ENCODE results near the gene ZP1. TPM values are rescaled to one million over a fixed set of nuclear protein-coding genes. Genes with fewer than 3 reads are reported as not detected.

ZP1 gene
- total RNA-seq, 1 donor from 2014 or later: not detected

- Histone ChIP-seq H3K4me3 (ENCODE audit: low read depth, low read length) (no peak overlapping the region), H3K36me3 (ENCODE audit: control insufficient read depth, insufficient read depth, low read length) (no peaks in the 10 kb centered on the region), H3K27me3 (ENCODE audit: control insufficient read depth, insufficient read depth, low read length) (no peaks in the 10 kb centered on the region)
- DNase-seq (ENCODE audit: low read depth): no peak
- TF ChIP-seq CTCF (IDR thresholded peaks at IDR 0.05; ENCODE audit: insufficient read depth, low read length, poor library complexity, severe bottlenecking): no peak
Measured at GRCh38 chr11:60874421-60875365, 7.4 kb downstream of the ZP1 start.

DNA sequence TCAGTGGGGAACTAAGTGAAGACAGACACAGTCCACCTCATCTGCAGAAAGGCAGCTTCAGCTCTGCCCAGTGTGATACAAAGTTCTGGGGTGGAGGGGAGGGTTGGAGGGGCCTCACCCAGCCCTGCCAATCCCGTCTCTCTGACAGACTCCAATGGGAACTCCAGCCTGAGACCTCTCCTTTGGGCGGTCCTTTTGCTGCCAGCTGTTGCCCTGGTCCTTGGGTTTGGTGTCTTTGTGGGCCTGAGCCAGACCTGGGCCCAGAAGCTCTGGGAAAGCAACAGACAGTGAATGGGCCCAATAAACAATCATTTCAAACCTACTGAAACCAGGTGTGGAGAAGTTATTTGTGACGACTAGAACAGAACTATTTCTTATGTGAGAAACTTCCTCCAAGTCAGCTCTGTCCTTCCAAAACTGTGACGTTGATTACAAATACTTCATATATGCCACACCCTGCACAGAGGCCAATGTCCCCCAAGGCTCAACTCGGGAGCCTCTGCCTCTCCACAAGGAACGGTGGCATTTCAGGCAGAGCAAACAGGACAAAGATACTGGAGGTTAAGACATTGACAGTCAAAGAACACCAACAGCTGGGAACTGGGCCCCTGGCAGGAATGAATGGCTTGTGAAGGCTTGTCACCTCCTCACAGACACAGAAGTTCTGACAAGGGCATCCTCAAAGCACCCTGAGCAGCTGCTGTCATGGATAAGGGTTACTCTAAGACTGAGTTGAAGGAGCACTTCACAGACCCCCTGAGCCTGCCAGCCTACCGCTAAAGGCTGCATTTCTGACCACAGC, 8.2 kb downstream of the ZP1 start:
- H3K27me3 ChIP-seq (ENCODE audit: control insufficient read depth, insufficient read depth, low read length): no peaks in the 10 kb centered on the region
- no peak for DNase-seq (ENCODE audit: low read depth)
- no peak for TF ChIP-seq CTCF (IDR thresholded peaks at IDR 0.05; ENCODE audit: insufficient read depth, low read length, poor library complexity, severe bottlenecking)
- no peak overlapping the region for H3K4me3 ChIP-seq (ENCODE audit: low read depth, low read length)
- no peaks in the 10 kb centered on the region for H3K36me3 ChIP-seq (ENCODE audit: control insufficient read depth, insufficient read depth, low read length)

- no peak for DNase-seq (ENCODE audit: low read depth)
- H3K27me3 ChIP-seq (ENCODE audit: control insufficient read depth, insufficient read depth, low read length): no peaks in the 10 kb centered on the region
- H3K36me3 ChIP-seq (ENCODE audit: control insufficient read depth, insufficient read depth, low read length): no peaks in the 10 kb centered on the region
- H3K4me3 ChIP-seq (ENCODE audit: low read depth, low read length): no peak overlapping the region
- TF ChIP-seq CTCF (IDR thresholded peaks at IDR 0.05; ENCODE audit: insufficient read depth, low read length, poor library complexity, severe bottlenecking): no peak
Measured at GRCh38 chr11:60876168-60876485, 8.8 kb downstream of the ZP1 start.

DNA sequence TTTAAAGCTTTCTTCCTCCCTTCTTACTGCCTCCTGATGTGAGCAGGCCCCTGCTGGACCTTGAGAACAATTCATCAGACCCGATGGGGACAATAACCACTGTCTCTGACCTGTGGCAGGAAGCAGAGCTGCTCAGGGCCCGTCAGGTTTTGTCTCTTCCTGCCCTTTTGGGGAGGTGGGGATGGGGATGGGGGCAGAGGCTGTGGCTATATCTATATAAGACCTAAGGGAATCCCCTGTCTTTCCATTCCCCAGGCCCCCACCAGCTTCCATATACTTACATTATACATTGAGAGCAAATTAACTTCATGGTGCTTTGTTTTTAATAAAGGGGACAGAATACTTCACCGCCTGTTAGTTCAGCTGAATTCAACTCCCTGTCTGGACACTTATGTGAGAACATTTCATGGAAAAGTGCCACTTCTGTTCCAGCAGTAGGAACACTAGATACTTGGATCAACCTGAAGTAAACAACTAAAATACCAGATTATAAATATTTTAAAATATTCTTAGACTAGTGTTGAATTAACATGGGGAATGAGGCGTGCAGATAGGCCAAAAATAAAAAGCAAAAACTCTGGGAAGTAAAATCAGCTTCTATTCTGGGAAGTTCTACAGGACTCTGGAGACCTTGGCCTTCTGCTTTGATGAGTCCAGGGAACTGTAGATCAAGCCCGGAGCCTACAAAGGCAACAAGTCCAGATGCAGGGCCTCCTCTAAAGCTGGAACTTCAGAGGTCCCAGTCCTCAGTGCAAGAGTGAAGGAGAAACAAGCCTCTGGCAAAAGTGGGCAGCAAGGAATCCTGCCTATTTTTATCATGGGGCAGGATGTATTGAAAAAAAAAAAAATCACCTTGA, 11.1 kb downstream of the ZP1 start:
- DNase-seq (ENCODE audit: low read depth): no peak
- no peaks in the 10 kb centered on the region for H3K27me3 ChIP-seq (ENCODE audit: control insufficient read depth, insufficient read depth, low read length)
- H3K36me3 ChIP-seq (ENCODE audit: control insufficient read depth, insufficient read depth, low read length): no peaks in the 10 kb centered on the region
- TF ChIP-seq CTCF (IDR thresholded peaks at IDR 0.05; ENCODE audit: insufficient read depth, low read length, poor library complexity, severe bottlenecking): no peak
- no peak overlapping the region for H3K4me3 ChIP-seq (ENCODE audit: low read depth, low read length)

DNA sequence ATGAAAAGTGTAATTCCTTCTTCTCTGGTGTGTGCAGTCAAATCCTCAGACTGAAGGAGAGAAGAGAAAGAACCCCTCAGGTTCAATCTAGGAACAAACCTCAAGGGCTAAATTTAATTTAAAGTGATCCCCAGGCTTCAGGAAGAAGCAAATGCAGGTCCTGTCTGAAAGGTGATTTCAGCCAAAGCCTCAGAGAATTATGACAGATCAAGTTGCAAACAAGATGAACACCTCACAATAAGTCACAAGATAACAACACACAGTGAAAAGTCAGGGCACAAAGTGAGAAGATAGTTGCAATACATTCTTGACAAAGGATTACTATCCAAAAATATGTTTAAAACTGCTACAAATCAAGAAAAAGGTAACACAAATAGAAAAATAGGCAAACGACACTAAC, 11.8 kb downstream of the ZP1 start:
- Histone ChIP-seq H3K36me3 (ENCODE audit: control insufficient read depth, insufficient read depth, low read length) (no peaks in the 10 kb centered on the region), H3K4me3 (ENCODE audit: low read depth, low read length) (no peak overlapping the region), H3K27me3 (ENCODE audit: control insufficient read depth, insufficient read depth, low read length) (no peaks in the 10 kb centered on the region)
- no peak for DNase-seq (ENCODE audit: low read depth)
- TF ChIP-seq CTCF (IDR thresholded peaks at IDR 0.05; ENCODE audit: insufficient read depth, low read length, poor library complexity, severe bottlenecking): no peak
